Measurements from ENCODE around the gene PKMYT1. TPM values are rescaled to one million over a fixed set of nuclear protein-coding genes. Genes with fewer than 3 reads are reported as not detected.

Gene PKMYT1
- total and polyA plus RNA-seq, 2 of the 4 experiments (the other 2 are of a cell fraction): 1.8 to 14.9 TPM

- in situ Hi-C loops (cut with MboI; ENCODE audit: low sequenced_read_pairs) (no loop called here), intact Hi-C loops (cut with micrococcal nuclease) (no loop called here), dilution Hi-C loops (cut with HindIII; ENCODE audit: low sequenced_read_pairs, unreplicated experiment) (no loop called here)
- DNase-seq (peak; percentile 9), ATAC-seq (ENCODE audit: low read depth) (peak; percentile 71)
- H3K4me1 ChIP-seq (ENCODE audit: control insufficient read depth, insufficient read depth, low read length): peaks cover 3% of the 10 kb centered on the region; the same call in 1 of the 2 replicates
- no peak overlapping the region for H3K4me3 ChIP-seq (ENCODE audit: insufficient read depth, low read depth, low read length)
- no TSS peak for BruUV-seq (replicated peaks)
- no peak overlapping the region for H4K91ac ChIP-seq (ENCODE audit: insufficient read depth, low read depth, low read length)
- H4K8ac ChIP-seq (ENCODE audit: low read depth in 2 of 2, low read length in 2 of 2): no peak overlapping the region
- no peak overlapping the region for H2BK5ac ChIP-seq (ENCODE audit: low read depth, low read length, poor library complexity, severe bottlenecking)
- no peak overlapping the region for H2AK9ac ChIP-seq (replicated peaks; ENCODE audit: low read depth, low read length, poor library complexity)
- no peak overlapping the region for H3K23ac ChIP-seq (ENCODE audit: low read depth, low read length)
- H4K5ac ChIP-seq (ENCODE audit: low read depth, low read length): no peak overlapping the region
- peak overlapping the region; percentile 15; the same call in 1 of the 2 replicates for H3K4me2 ChIP-seq (ENCODE audit: low read depth, low read length)
- no peak overlapping the region for H2BK15ac ChIP-seq (ENCODE audit: low read depth, low read length)
- no peak overlapping the region for H3K4ac ChIP-seq (ENCODE audit: low read depth, low read length)
- H3K18ac ChIP-seq (ENCODE audit: low read depth, low read length): no peak overlapping the region
- 30% methylated on average over 5 of the region's 21 CpGs; no CpG with 5 or more reads in 1 of the 2 experiments for WGBS, 2 experiments (ENCODE audit: extremely low coverage in 2 of 2, insufficient read length in 1 of 2)
- peaks cover 4% of the 10 kb centered on the region; the same call in 1 of the 2 replicates for H4K20me1 ChIP-seq (ENCODE audit: insufficient read depth, low read length)
- H3K79me1 ChIP-seq (ENCODE audit: low read depth in 1 of 2, low read length in 2 of 2): no peaks in the 10 kb centered on the region
- no peak overlapping the region for H3K56ac ChIP-seq (ENCODE audit: extremely low read depth, insufficient read depth, low read length)
- H3K9ac ChIP-seq (ENCODE audit: low read depth, low read length): no peak overlapping the region
- H2AFZ ChIP-seq (replicated peaks; ENCODE audit: low read length, poor library complexity): peak overlapping the region; percentile 70
- H3K27ac ChIP-seq (ENCODE audit: insufficient read depth, low read length): no peak overlapping the region
- no peak overlapping the region for H2BK20ac ChIP-seq (ENCODE audit: low read depth, low read length)
- no peak overlapping the region for H3K14ac ChIP-seq (replicated peaks; ENCODE audit: low read depth, low read length)
- ChIA-PET CTCF (no interaction called here), POLR2A (ENCODE audit: unreplicated experiment) (interaction anchor here (0.5 to 1.0 kb wide), 2 partner anchors 10 to 126 kb away, joined by 4 to 5 read pairs; partner anchors contain the start of gene TNFRSF12A)
- H3K9me3 ChIP-seq (ENCODE audit: control insufficient read depth, insufficient read depth, low read length): no peaks in the 10 kb centered on the region
- H3K27me3 ChIP-seq (ENCODE audit: control insufficient read depth, insufficient read depth, low read length): peaks cover 51% of the 10 kb centered on the region
- TF ChIP-seq ELK1 (IDR thresholded peaks at IDR 0.05; ENCODE audit: borderline replicate concordance, low read depth, low read length): no peak
- no peak for TF ChIP-seq CHD1 (IDR thresholded peaks at IDR 0.05; ENCODE audit: low read depth, low read length)
- peak; percentile 6; the same call in 1 of the 2 replicates for TF ChIP-seq FOS (IDR thresholded peaks at IDR 0.05; ENCODE audit: low read depth, low read length)
- TF ChIP-seq RAD21 (IDR thresholded peaks at IDR 0.05; ENCODE audit: low read length): no peak
- no peak for TF ChIP-seq SMC3 (IDR thresholded peaks at IDR 0.05; ENCODE audit: low read depth, low read length)
- TF ChIP-seq CEBPB (IDR thresholded peaks at IDR 0.05; ENCODE audit: low read depth, low read length): no peak
- no peak for TF ChIP-seq RCOR1 (IDR thresholded peaks at IDR 0.05; ENCODE audit: insufficient replicate concordance, low read length)
- H3K36me3 ChIP-seq (ENCODE audit: control insufficient read depth, insufficient read depth, low read length): no peaks in the 10 kb centered on the region
- H2BK120ac ChIP-seq (ENCODE audit: low read depth, low read length): no peak overlapping the region
- H3K9me1 ChIP-seq (ENCODE audit: insufficient read depth, low read length): no peaks in the 10 kb centered on the region
- H2AK5ac ChIP-seq (ENCODE audit: low read depth, low read length): no peak overlapping the region
Measured at GRCh38 chr16:3009568-3010390, 29.5 kb upstream of the PKMYT1 start.
